HG03103 (cell line): ENCODE data around the gene POLD4.

ENCODE experiments used
- ATAC-seq: cut with Tn5 transposase; IDR thresholded peaks from one replicate; pipeline ENCODE4 v1.9.1; 2021; ENCODE audit warnings: low read depth; ENCODE audit not compliant: unreplicated experiment

POLD4 gene

DNA sequence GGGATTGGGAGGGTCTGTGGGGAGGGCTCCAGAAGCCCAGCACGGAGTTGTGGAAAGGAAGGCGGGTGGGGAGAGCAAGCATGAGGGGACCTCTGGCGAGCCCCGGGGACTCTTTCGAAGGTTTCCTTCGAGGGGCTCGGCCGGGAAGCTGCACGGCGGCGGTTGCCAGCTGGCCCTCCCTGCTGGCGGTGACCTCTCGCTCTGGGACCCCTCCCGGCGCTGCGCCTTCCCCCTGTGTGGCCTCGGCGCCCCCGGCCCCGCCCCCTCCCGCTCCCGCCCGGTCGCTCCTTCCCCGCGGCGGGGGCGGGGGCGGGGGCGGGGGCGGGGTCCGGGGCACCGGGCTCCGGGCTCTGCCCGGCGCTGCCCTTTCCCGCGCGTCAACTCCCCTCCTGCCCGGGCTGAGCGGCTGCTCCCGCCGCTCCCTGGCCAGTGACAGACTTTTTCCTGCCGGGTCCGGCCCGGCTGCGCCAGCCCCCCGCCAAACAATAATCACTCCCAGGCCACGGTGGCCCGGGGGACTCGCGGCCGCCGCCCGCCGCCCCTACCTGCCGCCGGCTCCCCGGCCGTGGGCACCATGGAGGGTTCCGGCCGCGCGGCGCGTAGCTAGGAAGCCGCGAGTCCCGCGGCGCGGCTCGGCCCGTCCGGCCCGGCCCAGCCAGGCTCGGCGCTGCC lies 19.1 kb upstream of the POLD4 start:
- ATAC-seq: no peak

DNA sequence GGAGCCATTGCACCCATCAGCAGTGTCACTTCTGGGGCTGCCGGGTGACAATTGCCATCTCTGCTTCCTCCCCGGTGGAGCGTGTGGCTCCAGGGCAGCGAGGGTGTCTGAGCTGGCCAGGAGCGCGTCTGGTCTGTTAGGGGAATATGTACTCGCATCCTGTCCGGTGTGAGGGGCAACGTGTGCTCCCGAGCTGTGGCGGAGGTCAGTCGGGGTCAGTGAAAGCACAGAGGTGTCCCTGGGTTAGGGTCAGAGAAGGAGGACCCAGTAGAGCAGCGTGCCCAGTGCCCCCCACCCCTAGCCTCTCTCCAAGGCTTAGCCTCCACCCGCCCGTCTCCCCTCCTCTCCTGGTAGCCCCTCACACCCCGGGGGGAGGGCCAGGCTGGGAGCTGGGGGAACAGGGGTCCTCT lies 18.6 kb upstream of the POLD4 start:
- no peak for ATAC-seq

DNA sequence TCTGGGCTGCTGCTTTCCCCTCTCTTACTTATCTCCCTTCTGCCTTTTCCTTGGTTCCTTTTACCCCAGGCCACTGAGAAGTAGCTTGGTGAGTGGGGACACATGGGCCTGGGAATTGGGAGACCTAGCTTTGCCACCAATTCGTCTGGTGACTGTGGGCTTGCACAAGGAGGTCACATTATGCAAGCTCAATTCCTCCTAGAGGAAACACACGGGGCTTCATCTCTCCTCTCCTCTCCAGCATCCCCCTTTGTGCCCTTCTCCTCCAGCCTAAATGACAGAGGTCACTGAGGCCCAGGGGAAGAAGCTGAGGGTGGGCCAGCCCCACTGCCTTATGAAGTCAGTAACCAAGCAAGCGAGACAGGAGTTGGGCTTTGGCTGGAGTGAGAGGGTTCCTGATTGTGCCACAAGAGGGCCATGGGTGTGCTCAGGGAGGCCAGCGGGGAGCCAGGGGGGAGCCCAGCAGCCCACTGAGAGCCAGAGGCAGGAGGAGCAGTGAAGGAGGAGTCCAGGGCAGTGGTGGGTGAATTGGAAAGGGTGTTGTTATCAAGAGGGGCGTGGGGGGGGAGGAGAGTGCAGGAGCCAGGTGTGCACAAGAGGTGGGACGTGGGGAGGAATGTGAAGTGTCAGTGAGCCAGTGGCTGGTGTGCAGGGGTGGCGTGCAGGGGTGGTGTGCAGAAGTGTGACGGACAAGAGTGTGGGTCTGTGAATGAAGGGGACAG lies 18.0 kb upstream of the POLD4 start:
- no peak for ATAC-seq

DNA sequence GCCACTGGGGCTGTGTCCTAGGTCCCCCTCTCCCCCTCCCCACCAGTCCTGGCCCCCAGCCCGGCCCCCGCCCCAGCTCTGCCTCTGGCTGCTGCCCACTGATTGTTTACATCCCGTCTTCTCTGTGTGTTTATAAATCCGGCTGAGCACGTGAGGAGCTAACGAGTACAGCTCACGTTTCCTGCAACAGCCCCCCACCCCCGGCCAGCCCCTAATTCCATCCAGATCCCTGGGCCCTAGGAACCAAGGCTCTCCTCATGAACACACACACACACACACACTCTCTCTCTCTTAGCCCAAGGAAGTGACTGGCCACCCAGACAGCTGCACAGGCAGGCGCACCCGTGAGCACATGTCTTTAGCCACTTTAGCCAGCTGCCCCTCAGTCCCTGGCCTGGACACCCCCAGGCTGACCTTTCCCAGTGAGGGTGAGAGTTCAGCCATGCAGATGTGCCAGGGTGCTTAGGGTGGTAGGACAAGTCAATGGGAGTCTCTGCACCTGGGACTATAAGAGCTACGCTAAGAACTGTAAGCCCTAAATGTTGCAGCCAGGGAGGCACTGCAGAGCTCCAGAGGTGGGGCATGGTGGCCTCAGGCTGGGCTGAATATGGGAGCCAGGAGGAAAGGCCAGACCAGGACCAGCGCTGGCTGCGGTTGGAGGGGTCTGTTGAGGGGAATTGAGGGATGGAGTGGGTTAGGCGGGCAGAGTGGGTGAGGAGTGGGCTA lies 17.2 kb upstream of the POLD4 start:
- ATAC-seq: no peak

DNA sequence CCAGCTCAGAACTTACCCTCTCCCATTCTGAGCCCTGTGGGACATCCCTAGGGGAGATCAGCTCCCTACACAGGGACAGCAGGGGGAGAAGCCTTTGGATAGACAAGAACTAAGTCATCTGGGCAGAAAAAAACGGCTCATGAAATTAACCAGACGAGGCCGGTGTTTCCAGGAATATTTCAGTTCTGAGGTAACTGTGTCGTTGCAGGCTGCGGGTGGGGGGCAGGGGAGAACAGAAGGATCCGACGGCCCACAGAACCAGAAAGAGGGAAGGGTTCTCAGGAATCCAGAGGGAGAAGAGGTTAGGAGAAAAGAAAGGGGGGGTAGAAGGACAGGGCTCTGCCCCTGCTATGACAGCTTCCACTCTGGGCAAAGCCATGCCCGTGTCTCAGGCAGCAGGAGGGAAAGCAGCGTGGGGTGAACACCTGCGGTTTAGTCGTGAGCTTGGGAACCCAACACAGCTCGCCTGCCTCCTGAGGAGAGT lies 16.5 kb upstream of the POLD4 start:
- ATAC-seq: no peak

DNA sequence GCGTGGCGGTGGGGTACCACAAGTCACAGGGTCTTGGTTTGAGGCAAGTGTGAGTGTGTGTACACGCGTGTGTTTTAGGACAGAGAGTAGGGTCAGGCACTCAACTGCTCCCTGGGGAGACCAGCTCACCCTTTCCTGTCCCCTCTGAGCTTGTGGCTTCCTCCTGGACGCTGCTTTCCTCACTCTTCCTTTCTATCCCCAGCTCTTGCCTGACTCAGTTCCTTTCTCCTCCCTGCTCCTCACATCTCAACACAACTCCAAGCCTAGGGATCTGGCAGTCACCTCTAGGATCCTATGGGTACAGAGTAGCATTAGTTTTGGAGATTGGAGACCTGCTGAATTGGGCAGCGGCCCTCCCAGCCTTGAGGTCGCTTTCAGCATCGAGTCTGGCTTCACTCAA lies 15.9 kb upstream of the POLD4 start:
- ATAC-seq: no peak

DNA sequence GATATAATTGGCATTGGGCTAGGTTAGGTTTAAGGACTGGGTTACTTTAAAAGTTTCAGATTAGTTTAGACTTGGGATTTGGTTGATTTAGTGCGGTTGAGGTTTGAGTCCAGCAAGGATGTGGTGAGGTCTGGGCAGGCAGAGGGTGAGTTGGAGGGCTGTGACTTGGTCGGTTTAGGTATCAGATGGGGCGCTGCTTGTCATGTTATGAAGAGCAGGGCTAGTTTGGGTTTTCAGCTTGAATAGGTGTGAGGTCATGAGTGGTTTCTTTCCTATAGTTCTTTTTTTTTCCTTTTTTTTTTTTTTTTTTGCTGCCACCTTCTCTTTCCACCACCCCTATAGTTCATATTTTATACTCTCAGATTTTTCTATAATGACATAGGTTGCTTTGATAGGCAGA lies 15.3 kb upstream of the POLD4 start:
- ATAC-seq: no peak

DNA sequence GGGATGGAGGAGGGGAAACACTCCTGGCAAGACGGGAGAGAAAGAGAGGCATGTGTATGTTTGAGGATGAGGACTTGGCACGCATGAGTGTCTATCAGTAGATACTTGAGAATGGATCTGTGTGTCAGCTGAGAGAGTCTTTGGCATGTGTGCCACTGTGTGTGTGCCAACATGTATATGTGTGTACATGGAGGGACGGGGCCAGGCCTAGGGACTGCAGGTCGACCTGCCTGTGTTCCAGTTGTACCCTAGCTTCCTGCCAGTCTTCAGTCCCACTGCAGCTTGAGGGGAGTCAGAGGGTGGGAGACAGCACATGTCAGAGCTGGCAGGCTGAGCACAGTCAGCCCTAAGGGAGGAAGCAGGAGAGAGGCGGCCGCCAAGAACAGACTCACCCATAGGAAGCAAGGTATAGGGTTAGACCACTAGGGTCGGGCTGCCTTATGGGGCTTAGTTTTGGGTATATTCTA lies 14.4 kb upstream of the POLD4 start:
- no peak for ATAC-seq

DNA sequence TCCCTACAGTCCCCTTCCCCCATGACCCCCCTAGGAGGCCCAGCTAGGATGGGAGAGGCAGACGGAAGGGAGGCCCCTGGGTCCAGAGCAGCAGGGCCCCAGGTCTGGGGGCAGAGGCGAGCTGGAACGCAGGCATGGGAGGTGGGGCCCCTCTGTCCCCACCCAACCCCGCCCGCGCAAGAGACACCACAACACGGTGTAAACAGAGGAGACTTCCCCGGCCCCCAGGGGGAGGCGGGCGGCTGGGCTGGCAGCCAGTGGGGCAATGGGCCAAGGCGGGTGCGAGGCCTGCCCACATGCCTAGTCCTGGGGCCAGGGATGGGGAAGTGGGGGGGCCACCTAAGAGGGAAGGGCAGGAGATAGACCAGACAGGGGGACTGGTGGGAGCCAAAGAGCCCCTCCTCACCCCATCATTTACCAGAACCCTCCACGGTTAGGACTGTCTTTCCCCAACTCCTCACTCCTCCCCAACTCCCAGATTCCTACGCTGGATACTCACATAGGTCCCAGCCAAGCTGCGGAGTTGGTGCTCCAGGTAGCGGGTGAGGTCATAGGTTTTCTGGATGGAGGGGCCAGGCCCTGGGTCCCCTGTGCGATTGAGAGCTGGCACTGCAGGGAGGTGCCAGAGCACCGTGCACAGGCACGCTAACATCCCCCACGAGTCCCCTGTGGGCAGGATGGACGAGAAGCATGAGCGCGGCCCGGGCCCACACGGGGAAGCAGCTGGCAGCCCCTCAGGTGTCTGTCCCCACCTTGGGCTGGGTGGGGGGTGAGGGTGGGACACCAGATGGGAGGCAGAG lies 13.8 kb upstream of the POLD4 start:
- ATAC-seq: no peak

DNA sequence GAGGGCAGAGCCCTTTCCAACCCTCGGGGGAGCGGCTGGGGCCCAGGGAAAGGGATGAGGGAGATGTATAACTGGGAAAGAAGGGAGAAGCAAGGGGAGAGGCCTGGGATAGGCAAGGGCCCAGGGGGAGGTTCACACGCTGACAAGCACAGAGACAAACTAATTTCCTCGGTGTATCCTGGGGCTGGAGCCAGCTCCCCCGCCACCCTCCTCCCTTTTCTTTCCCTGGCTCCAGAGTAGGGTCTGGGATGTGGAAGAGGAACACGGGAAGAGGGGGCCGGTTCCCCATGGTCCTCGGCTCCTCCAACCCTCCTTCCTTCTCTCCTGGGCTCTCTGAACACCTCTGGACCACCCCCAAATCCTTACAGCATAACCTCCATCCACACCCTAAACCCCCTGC lies 13.2 kb upstream of the POLD4 start:
- ATAC-seq: no peak

DNA sequence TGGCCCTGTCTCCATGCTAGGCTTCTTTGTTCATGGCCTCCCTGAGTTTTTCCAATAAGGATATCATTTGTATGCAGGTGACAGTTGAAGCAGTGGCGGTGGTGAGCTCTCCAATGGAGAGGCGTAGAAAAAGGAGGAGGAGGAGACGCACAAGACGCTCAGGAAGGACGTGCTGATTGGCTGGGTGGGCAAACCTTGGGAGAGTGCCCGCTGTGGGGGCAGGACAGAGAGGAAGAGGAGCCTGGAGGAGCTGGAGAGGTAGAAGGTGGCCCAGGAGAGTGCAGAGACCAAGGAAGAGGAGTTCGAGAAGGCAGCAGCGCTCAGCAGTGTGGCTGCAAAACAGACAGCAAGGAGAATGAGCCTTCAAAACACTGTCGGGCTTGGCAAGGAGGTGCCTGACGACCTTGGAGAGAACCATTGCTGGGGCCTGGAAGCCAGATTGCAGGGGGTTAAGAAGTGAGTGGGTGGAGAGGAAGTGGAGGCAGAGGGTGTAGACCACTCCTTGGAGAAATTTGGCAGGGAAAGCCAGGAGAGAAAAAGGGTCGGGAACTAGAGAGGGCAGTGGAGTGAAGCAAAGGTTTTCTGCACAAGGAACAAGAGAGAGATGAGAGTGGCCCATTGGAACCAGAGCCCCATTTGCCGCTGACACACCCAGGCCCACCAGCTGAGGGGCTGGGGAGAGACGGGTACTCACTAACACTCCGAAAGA lies 12.5 kb upstream of the POLD4 start:
- no peak for ATAC-seq

DNA sequence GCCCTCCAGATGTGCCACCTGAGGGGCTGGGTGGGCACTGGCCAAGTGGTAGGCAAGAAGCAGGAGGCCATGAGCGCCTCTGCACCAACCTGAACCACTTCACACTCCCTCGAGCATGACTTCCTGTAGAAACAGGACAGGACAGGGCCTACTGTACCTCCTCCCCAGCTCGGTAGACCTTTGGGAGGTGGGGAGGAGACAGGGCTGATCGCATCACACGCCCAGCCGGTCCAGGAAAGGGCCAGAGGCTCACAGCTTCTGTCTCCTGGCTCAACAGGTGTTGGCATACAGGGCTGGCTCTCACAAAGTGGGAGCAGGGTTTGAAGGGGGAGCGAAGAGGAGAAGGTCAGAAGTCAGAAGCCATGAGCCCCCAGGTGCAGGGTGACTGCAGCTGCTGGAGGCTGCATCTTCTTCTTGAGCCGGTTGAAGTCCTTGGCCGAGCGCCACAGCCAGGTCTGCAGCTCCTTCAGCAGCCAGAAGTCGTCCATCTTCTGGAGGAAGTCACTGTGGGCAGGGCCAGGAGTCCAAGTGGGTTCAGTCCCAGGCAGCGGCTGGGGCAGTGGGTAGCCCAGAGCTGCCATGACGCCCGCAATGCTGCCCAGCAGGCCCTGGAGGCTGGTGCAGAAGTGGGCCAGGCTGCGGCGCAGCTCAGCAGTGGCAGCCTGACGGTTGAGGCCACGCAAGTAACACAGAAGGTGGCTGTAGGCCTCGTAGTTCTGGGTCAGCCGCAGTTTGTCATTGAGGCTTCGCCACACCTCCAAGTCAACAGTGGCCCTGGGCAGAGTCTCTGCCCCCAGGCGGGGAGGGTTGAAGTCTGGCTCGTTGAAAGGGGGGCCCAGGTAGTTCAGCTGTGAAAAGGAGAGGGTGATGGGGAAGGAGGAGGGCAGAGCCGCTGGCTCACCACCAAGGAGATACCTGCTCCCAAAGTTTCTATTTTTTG lies 11.7 kb upstream of the POLD4 start:
- no peak for ATAC-seq

DNA sequence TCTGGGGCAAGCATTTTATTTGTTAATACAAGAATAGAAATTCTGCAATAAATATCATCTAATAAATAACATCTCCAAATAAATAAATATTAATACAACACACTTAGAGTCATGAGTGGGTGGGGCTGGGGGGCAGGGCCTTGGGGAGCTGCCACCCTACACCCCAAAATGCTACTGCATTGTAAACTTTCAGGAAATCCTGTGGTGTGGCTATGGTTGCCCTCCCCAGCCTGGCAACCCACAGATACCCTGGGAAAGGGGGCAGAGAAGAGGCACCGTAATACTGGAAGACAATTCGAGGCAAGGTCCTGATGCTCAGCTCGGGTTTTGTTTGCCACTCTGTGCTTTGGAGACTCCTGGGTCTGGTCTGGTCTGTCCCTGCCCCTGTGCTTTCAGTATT lies 10.8 kb upstream of the POLD4 start:
- ATAC-seq: no peak

DNA sequence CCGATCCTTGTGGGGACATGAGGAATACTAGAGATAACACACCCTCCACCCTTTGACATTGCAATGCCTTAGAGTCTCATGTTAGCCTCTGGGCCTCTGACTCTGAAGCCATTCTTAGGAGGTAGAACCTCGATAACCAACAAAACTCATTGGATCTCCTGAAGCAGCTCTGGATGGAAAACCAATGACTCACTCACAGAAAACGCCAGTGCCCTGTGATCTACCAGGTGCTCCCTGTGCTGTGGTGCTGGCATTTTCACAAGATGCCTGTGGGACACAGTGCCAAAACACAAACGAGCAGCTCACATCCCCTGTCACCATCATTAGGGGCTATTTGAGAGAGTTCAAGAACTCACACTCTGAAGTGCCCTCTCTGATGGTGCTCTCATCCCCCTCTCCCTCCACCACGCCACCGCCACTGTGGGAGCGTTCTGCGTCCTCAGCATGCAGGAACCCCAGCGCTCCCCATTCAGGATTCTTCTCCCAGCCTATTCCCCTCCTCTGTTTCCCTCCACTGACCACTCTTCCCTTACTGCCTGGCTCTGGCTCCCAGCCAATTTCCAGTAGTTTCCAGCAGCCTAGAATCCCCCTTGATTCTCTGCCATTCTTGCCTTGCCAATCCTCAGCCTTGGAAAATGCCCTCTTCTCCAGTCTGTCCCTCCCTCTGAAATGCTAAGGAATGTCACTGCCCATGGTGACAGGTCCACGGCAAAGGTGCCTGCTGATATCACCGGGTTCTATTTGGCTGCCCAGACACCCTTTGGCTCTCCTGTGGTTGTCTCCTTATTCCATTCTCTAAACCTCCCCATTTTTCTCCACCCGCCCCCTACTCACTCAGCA lies 4.7 kb upstream of the POLD4 start:
- ATAC-seq: no peak

DNA sequence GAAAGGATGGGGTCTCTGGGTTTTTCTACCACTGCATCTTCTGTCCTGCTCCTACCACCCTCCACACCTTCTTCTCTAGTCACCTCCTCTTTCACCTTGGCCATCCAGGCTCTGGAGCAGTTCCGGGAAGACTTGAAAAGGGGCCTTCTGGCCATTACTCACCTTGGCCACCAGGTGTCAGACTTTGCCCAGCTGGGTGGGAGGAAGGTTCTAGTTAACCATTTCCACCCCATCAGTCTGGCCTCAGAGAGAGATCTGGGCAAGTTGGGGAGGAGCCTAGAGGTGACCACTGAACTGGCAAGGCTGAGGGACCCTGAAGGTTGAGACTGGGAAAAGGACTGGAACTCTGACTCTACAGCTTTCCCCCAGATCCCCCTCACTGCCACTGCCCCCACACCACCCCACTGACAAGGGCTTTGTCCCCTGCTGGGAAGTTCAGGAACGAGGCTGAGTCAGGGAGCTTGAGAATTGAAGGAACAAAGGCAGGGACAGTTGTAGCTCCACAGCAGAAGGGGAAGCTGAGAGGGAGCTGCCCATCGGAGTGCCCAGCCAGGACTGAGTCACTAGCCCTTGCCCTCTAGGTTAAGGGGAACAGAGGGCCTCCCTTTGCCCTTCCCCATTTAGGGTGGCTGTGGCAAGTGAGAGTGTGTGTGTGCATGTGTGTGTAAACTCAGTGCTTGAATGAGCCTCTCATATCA lies 3.7 kb upstream of the POLD4 start:
- ATAC-seq: no peak

DNA sequence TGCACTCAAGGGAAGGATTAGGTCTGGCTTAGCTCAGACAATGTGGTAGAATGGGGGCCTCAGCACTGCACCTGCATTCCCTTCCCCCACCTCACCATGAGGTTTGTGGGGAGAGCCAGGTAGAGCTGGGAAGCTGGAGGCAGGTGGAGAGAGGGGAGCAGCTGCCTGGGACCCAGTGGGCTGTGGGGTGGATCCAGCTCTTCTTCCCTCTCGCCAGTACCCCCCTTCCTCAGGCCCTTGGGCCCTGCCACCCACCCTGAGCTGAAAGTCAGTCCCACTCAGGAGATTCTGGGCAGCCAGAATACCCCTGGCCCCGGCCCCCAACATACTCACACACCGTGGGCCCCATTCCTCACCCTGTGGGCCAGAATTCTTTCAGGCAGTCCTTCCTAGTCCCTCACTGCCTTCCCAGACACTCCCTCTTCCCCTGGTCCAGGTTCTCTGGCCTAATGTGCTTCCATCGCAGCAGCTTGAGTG lies 3.1 kb upstream of the POLD4 start:
- ATAC-seq: no peak

DNA sequence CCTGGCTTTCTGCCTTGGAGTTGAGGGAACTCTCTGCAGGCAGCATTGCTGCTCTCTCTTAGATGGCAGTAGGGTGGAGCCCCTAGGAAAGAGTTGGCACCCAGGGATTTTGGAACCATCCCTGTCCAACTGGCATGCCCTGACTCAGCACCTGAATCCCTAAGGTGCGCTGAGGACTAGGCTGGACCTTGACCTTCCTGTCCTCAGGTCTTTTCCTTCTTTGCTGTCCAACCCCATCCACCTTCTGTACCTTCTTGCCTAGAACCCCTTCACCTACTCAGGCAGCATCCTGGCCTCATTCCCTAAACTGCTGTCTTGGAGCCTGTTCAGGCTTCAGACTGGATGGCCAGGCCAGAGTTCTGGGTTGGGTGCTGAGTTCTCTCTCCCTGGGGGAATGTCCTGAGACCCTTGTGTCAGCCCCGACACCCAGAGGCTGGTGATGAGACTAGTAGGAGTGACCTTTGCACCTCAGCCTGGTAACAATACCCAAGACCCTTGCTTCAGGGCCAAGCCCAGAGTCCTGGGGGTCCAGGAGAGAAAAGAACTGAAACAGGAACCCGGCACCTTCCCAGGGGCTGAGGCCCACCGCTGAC lies 2.5 kb upstream of the POLD4 start:
- no peak for ATAC-seq
